Skeletal muscle satellite cell (primary cell): Measurements from ENCODE around the gene PUS1.
A peak's percentile ranks its signal among the peaks of the same experiment; 100 is the strongest.
"Not testable (repeated sequence)": the region's sequence is repeated elsewhere in the genome, so short reads cannot be mapped to it uniquely, and the experiment has no call there.

Experiments
- H3K27me3 ChIP-seq: 2 replicates; pipeline ENCODE4 v1.7.0; 2013; ENCODE audit warnings: low read length; ENCODE audit not compliant: control insufficient read depth, insufficient read depth
- H3K36me3 ChIP-seq: 2 replicates; pipeline ENCODE4 v1.7.0; 2013; ENCODE audit warnings: mild to moderate bottlenecking, control low read depth, low read length; ENCODE audit not compliant: insufficient read depth
- H3K4me1 ChIP-seq: 2 replicates; pipeline ENCODE4 v1.7.0; 2013; ENCODE audit warnings: low read length; ENCODE audit not compliant: control insufficient read depth, insufficient read depth
- H3K4me2 ChIP-seq: 2 replicates; pipeline ENCODE4 v1.7.0; 2013; ENCODE audit warnings: mild to moderate bottlenecking, low read length
- H3K4me3 ChIP-seq: 2 replicates; pipeline ENCODE4 v1.7.0; 2013; ENCODE audit warnings: low read length
- H3K9ac ChIP-seq: 2 replicates; pipeline ENCODE4 v1.7.0; 2013; ENCODE audit warnings: mild to moderate bottlenecking, low read depth, low read length, moderate library complexity
- H3K9me3 ChIP-seq: replicated peaks from 2 replicates; pipeline ENCODE4 v1.7.0; 2013; ENCODE audit warnings: mild to moderate bottlenecking, control low read depth, low read length

The PUS1 gene

GRCh38 chr12:131946757-131947156, 17.7 kb downstream of the PUS1 start:
- H3K27me3 ChIP-seq = no peaks in the 10 kb centered on the region
- H3K4me1 ChIP-seq = peaks cover 10% of the 10 kb centered on the region
- no peak overlapping the region for H3K4me2 ChIP-seq
- H3K9me3 ChIP-seq = no peaks in the 10 kb centered on the region
- H3K9ac ChIP-seq = no peak overlapping the region
- H3K4me3 ChIP-seq = no peak overlapping the region
- peaks cover 17% of the 10 kb centered on the region for H3K36me3 ChIP-seq

DNA sequence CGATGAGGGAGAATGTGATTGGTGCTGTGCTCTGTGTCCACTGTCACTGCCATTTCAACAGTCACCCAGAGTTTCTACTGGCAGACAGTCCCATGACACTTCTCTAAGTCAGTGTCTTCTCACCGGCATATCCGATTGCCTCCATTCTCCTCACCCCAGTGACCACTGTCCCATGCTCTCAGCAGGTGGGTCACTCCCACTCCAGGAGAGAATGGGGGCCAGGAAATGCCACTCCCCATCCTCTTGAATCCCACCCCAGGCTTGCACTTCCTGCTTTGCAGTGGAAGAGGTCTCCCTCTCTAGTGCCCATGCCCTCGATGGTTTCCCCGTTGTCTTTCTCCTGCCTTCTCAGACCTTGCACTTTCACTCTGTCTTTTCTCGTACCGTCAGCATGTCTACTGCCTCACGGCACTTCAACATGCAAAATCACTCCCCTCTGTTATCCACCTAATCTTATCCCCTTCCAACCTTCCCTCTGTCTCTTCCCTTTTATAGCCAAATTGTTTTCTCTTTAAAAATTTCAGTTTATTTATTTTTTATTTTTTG, 18.5 kb downstream of the PUS1 start:
- Histone ChIP-seq H3K4me2 (no peak overlapping the region), H3K4me1 (peaks cover 10% of the 10 kb centered on the region), H3K4me3 (no peak overlapping the region)

DNA sequence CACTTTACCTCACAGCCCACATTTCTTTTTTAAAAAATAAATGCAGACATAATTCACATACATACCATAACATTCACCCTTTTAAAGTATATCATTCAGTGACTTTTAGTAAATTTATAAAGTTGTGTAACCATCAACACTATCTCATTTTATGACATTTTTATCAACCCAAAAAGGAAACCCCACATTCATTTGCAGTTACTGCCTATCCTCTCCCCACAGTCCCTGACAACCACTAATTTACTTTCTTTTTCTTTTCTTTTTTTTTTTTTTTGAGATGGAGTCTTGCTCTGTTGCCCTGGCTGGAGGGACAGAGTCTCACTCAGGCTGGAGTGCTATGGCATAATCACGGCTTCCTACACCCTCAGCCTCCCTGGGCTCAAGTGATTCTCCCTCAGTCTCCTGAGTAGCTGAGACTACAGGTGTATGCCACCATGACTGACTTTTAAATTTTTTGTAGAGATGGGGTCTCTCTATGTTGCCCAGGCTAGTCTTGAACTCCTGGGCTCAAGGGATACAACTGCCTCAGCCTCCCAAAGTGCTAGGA, 19.2 kb downstream of the PUS1 start:
- peaks cover 10% of the 10 kb centered on the region for H3K4me1 ChIP-seq
- H3K36me3 ChIP-seq = peaks cover 11% of the 10 kb centered on the region
- H3K9me3 ChIP-seq = no peaks in the 10 kb centered on the region
- H3K27me3 ChIP-seq = no peaks in the 10 kb centered on the region
- H3K4me2 ChIP-seq = no peak overlapping the region
- H3K9ac ChIP-seq = no peak overlapping the region
- no peak overlapping the region for H3K4me3 ChIP-seq

More for the DNA sequence above, 18.5 kb downstream of the PUS1 start:
- Histone ChIP-seq H3K9me3 (no peaks in the 10 kb centered on the region), H3K27me3 (no peaks in the 10 kb centered on the region), H3K36me3 (peaks cover 13% of the 10 kb centered on the region), H3K9ac (no peak overlapping the region)

- Histone ChIP-seq H3K4me3 (peak overlapping the region; percentile 82), H3K4me2 (peak overlapping the region; percentile 93), H3K4me1 (peaks cover 10% of the 10 kb centered on the region), H3K9ac (peak overlapping the region; percentile 72)
- not testable (repeated sequence) for H3K9me3 ChIP-seq, H3K27me3 ChIP-seq, H3K36me3 ChIP-seq
These were observed 19.8 kb downstream of the PUS1 start for GRCh38 chr12:131948713-131949430.

DNA sequence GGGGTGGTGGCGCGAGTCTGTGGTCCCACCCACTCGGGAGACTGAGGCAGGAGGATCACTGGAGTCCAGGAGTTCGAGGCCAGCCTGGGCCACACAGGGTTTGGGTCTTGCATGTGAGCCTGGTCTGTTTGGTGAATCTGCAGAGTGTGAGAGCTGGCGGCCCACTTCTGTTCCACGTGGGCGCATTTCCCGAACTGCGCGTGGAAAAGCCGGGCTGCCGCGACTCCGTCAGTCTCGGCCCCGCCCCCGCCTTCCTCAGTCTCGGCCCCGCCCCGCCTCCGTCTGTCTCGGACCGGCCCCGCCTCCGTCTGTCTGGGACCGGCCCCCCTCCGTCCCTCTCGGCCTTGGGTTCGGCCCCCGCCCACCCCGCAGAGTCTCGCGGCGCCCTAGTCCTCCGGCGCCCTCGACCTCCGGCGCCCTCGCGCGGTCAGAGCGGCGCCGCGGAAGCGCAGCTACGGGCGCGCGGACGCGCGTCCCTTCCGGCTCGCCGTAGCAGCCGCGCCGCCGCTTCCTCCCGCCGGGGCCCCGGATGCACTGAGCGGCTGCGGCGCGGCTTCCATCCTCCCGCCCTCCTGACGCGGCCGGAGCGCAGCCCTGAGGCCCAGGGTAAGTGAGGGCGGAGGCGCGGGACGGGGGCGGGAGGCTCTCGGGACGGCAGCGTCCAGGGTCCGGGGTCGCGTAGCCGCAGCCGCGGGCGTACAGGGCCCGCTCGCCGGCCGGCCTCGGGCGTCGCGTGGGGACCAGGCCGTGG, 20.5 kb downstream of the PUS1 start, which contains the start of gene EP400:
Gene EP400 (plus strand): TSS at position 512 of the 751 bp plus-strand sequence. CDS start 10,678 bp downstream, outside the sequence.
- H3K9ac ChIP-seq = peak within 1 kb of the TSS; percentile 99
- H3K27me3 ChIP-seq = no peaks in the 10 kb centered on the region
- peaks cover 3% of the 10 kb centered on the region for H3K36me3 ChIP-seq
- no peaks in the 10 kb centered on the region for H3K9me3 ChIP-seq
- peaks cover 10% of the 10 kb centered on the region for H3K4me1 ChIP-seq
- H3K4me3 ChIP-seq = peak within 1 kb of the TSS; percentile 82
- peak within 1 kb of the TSS; percentile 93 for H3K4me2 ChIP-seq

GRCh38 chr12:131950182-131950913, 21.3 kb downstream of the PUS1 start:
- Histone ChIP-seq H3K4me2 (peak overlapping the region; percentile 88), H3K27me3 (no peaks in the 10 kb centered on the region), H3K9ac (peak overlapping the region; percentile 99), H3K9me3 (no peaks in the 10 kb centered on the region), H3K36me3 (no peaks in the 10 kb centered on the region), H3K4me1 (peaks cover 10% of the 10 kb centered on the region), H3K4me3 (peak overlapping the region; percentile 82)

- not testable (repeated sequence) for H3K9me3 ChIP-seq, H3K9ac ChIP-seq, H3K4me3 ChIP-seq, H3K27me3 ChIP-seq, H3K4me2 ChIP-seq, H3K36me3 ChIP-seq
- H3K4me1 ChIP-seq = peaks cover 21% of the 10 kb centered on the region
These were observed 24.7 kb downstream of the PUS1 start for GRCh38 chr12:131953810-131954209.

DNA sequence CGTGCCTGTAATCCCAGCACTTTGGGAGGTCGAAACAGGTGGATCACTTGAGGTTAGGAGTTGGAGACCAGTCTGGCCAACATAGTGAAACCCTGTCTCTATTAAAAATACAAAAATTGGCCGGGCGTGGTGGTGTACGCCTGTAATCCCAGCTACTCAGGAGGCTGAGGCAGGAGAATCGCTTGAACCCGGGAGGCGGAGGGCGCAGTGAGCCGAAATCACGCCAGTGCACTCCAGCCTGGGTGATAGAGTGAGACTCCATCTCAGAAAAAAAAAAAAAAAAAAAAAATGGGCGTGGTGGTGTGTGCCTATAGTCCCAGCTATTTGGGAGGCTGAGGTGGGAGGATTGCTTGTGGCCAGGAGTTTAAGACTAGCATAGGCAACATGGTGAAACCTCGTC, 25.4 kb downstream of the PUS1 start:
- H3K9ac ChIP-seq, H3K27me3 ChIP-seq, H3K9me3 ChIP-seq, H3K4me3 ChIP-seq, H3K36me3 ChIP-seq, H3K4me2 ChIP-seq: not testable (repeated sequence)
- H3K4me1 ChIP-seq = peaks cover 25% of the 10 kb centered on the region

- H3K9me3 ChIP-seq = no peaks in the 10 kb centered on the region
- no peak overlapping the region for H3K4me3 ChIP-seq
- peaks cover 31% of the 10 kb centered on the region for H3K4me1 ChIP-seq
- H3K9ac ChIP-seq = no peak overlapping the region
- H3K27me3 ChIP-seq = no peaks in the 10 kb centered on the region
- H3K36me3 ChIP-seq = peaks cover 5% of the 10 kb centered on the region
- peak overlapping the region; percentile 53 for H3K4me2 ChIP-seq
These were observed 30.0 kb downstream of the PUS1 start for GRCh38 chr12:131959116-131959515.

DNA sequence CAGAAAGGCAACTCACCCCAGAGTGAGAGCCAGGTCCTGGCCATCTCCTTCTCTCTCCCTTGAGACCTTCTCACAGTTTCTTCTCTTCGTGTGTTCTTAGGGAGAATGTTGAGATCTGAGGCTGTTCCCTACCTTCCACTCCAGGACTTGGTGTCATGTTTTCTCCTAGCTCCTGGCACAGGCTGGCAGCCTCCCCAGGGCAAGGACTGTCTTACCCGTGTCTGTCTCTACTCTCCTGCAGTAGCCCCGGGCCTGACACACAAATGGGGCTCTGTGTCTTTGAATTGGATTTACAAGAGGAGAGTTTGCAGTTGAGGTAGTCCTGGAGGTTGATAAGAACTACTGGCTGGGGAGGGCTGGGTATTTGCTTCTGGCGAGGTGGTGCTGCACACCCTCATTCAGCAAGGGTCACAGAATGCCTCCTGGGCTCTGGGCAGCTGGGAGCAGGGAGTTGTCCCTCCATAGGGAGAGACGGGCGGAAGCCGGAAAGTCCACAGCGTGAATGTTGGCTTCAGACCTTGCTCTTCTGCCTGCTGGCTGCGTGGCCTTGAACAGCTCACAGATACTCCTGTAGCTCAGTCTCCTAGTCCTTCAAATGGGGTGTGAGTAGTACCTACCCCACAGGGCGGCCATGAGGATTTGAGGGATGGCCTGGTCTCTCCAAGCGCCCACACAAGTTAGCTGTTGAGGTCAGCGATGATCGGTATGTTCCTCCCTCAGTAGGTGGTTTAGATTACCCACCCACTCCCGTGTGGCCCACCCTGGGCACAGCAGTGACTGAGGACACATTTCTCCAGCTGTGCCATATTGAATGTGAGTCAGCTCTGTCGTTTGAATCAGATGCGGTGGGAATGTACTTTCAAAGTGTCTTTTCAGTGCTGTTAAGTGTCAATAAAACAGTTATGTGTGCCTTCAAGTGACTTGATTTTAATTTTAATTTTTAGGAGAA, 30.8 kb downstream of the PUS1 start:
- H3K9ac ChIP-seq = no peak overlapping the region
- peaks cover 36% of the 10 kb centered on the region for H3K4me1 ChIP-seq
- no peaks in the 10 kb centered on the region for H3K27me3 ChIP-seq
- H3K4me2 ChIP-seq = peak overlapping the region; percentile 53
- H3K9me3 ChIP-seq = no peaks in the 10 kb centered on the region
- peaks cover 5% of the 10 kb centered on the region for H3K36me3 ChIP-seq
- no peak overlapping the region for H3K4me3 ChIP-seq
